IPS-15b (cell line): ENCODE results near the gene DDX10.

Experiments used
- H3K27me3 ChIP-seq: one replicate; pipeline ENCODE4 v1.6.1; 2013; ENCODE audit warnings: low read length; ENCODE audit not compliant: control insufficient read depth, insufficient read depth
- H3K36me3 ChIP-seq: one replicate; pipeline ENCODE4 v1.6.1; 2013; ENCODE audit warnings: low read length; ENCODE audit not compliant: control insufficient read depth, insufficient read depth
- H3K4me1 ChIP-seq: one replicate; pipeline ENCODE4 v1.6.1; 2013; ENCODE audit warnings: mild to moderate bottlenecking, low read length; ENCODE audit not compliant: control insufficient read depth, insufficient read depth
- H3K4me3 ChIP-seq: one replicate; pipeline ENCODE4 v1.5.1; 2013; ENCODE audit warnings: low read depth, low read length
- H3K9ac ChIP-seq: one replicate; pipeline ENCODE4 v1.6.1; 2013; ENCODE audit warnings: low read depth, mild to moderate bottlenecking, low read length
- H3K9me3 ChIP-seq: one replicate; pipeline ENCODE4 v1.6.1; 2013; ENCODE audit warnings: mild to moderate bottlenecking, low read length; ENCODE audit not compliant: control insufficient read depth, insufficient read depth

Gene DDX10

DNA sequence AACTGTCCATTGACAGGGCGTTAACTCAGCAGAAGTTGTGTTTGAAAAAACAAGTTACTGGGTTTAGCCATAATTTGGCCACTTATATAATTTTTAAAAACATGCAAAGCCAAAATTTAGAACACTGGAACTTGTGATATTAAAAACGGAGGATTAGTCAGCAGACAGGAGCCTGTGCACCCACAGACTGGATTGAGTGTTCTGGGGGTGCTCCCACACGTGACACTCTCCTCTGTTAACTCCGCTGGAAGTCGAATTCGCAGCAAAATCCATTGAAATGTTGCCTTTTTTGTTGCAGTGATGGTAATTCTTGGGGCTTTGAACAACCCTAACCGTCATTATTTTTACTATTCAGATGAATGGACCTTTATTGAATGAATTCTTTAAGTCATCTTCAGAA is 269.8 kb downstream of the DDX10 start:
- Histone ChIP-seq H3K4me1 (peaks cover 8% of the 10 kb centered on the region), H3K4me3 (no peak overlapping the region), H3K9me3 (no peaks in the 10 kb centered on the region), H3K27me3 (no peaks in the 10 kb centered on the region), H3K9ac (no peak overlapping the region), H3K36me3 (no peaks in the 10 kb centered on the region)

DNA sequence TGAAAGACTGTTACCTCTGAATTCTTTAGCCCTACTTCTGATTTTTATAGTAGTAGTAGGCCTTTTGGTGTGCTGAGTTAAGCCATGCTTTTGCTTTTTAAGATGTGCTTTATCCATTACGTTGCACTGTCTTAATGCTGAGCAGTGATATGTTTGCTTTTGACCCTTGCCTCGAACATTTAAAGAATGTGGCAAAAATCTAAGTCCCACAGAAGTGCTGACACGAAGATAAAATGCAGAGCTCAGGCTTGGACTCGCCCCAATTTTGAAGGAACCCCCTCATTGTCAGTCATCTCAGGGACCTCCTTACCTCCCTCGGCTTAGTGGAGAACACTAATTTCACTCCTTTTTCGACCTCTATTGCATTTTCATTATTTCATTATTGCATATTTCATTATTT is 272.9 kb downstream of the DDX10 start:
- Histone ChIP-seq H3K27me3 (no peaks in the 10 kb centered on the region), H3K4me1 (peaks cover 8% of the 10 kb centered on the region), H3K4me3 (no peak overlapping the region), H3K9me3 (no peaks in the 10 kb centered on the region), H3K36me3 (no peaks in the 10 kb centered on the region), H3K9ac (no peak overlapping the region)

DNA sequence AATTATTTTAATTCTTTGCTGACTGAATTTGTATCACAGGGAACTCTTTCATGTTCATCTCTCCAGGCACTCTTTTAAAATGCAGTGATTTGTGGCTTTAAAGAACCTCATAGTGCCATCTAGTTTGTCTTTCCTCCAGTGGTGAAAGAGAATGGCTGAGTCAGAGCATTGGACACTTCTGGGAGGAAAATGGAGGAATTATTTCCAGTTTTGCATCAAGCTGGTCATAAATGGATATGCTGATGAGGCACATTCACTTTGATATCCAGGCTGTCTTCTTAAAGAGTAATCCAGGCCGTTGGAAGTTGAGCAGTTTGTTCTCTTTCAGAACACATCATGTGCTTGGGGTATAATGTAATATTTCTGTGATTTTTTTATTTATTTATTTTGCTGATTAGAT is 273.7 kb downstream of the DDX10 start:
- Histone ChIP-seq H3K4me3 (no peak overlapping the region), H3K27me3 (no peaks in the 10 kb centered on the region), H3K36me3 (no peaks in the 10 kb centered on the region), H3K4me1 (peaks cover 8% of the 10 kb centered on the region), H3K9ac (no peak overlapping the region), H3K9me3 (no peaks in the 10 kb centered on the region)

DNA sequence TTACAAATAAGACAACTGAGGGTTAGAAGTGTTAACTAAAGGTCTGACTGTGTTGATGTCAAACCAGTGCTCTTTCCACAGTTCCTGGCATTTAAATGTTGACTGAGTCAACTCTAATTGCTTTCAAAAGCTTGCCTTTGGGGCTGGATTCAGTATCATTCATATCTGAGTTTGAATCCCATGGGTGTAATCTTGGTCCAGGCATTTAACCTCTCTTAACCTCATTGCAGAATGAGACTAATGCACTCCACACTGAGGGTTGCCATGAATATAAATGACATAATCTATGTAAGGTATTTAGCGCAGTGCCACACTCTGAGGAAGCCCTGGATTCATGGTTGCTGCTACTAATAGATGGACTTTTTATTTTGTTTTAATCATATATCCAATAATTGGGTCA is 274.3 kb downstream of the DDX10 start:
- Histone ChIP-seq H3K36me3 (no peaks in the 10 kb centered on the region), H3K9me3 (no peaks in the 10 kb centered on the region), H3K9ac (no peak overlapping the region), H3K4me3 (no peak overlapping the region), H3K4me1 (peaks cover 4% of the 10 kb centered on the region), H3K27me3 (no peaks in the 10 kb centered on the region)

DNA sequence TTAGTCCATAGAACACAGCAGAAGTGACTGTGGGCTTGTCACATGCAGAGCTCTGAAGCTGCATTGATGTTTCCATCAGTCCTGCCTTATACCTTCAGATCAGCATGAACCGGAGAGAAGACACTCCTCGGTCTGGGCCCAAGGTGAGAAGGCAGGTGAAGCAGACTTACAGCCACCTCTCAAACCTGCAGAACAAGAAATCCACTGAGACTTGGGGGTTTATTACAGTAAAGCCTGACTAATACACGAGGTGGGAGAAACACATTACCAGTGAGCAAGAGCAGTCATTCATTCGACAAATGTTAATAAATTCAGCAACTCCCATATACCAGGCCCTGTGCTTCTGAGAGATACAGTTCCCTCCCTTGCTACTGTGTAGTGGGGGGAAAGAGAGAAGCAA is 279.0 kb downstream of the DDX10 start:
- no peaks in the 10 kb centered on the region for H3K27me3 ChIP-seq
- no peaks in the 10 kb centered on the region for H3K36me3 ChIP-seq
- no peaks in the 10 kb centered on the region for H3K4me1 ChIP-seq
- no peaks in the 10 kb centered on the region for H3K9me3 ChIP-seq
- H3K9ac ChIP-seq: no peak overlapping the region
- H3K4me3 ChIP-seq: no peak overlapping the region

DNA sequence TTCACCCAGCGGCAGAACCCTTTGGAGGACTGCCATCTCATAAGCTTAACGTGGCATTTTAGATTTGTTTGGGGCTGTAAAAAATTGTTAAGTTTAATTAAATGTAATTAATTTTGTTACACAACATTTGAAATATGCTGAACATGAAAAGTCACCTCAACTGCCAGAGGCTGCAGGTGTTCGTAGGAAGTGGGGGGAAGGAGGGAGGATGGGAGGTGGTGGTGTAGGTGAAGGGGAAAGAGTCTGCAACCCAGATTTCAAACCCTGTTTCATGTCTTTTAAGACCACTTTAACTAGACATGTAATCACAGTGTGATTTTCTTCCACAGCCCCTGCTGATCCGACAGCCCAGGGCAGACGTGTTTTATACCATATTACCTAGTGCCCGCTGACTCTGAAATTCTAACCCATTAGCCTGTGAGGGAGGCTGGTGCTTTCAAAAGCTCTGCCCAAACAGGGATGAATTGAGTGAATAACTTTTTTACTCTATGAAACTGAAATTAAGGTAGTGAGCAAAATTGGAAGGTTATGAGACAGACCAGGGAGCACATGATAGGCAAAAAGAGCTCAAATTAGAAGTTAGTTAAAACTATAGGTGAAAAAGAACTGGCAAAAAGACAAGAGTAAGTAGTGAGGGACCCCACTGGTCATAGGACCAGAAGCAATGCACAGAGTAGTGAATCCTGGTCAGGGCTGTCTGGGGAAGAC is 279.8 kb downstream of the DDX10 start:
- Histone ChIP-seq H3K36me3 (no peaks in the 10 kb centered on the region), H3K27me3 (no peaks in the 10 kb centered on the region), H3K9me3 (no peaks in the 10 kb centered on the region), H3K9ac (no peak overlapping the region), H3K4me1 (no peaks in the 10 kb centered on the region), H3K4me3 (no peak overlapping the region)

DNA sequence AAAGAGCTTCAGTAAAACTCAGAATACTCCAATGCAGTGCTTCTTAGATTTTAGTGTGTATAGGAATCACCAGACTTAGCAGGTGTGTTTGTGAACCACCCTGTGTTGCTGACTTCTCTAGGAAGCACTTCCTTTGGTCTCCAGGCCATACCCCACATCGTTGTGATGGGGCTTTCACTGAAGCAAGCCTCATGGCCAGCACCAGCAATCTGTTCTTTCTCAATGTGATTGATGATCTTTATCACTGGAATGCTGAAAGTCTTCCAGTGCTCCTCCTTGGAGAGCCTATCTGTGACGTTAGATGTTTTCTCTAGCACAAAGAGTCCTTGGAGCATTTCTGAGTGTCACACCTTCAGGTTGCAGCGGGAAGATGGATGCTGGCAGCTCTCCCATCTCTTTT is 280.5 kb downstream of the DDX10 start:
- Histone ChIP-seq H3K9ac (no peak overlapping the region), H3K36me3 (no peaks in the 10 kb centered on the region)

DNA sequence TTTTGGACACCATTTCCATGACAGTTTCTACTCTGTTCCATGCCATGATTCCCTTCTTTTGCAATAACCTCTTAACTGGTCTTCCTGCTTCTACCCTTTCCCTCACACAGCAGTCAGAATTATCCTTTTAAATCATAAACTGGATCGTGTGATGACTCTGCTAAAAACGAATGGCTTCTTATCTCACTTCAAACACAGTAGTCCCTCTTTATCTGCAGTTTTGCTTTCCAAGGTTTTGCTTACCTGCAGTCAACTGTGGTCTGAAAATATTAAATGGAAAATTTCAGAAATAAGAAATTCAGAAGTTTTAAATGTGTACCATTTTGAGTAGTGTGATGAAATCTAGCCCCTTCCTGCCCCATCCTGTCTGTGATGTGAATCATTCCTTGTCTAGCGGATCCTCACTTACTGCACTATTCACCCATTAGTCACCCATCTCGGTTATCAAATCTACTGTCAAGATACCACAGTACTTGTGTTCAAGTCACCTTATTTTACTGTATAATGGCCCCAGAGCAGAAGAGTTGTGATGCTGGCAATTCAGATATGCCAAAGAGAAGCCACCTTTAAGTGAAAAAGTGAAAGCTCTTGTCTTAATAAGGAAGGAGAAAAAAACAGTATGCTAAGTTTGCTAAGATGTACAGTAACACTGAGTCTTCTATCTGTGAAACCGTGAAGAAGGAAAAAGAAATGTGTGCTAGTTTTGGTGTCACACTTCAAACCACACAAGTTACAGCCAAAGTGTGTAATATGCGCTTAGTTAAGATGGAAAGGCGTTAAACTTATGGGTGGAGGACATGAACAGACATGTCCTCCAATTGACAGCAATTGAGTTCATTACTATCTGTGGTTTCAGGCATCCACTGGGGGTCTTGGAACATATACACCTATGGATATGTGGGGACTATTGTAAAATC is 283.0 kb downstream of the DDX10 start:
- Histone ChIP-seq H3K27me3 (no peaks in the 10 kb centered on the region), H3K9me3 (no peaks in the 10 kb centered on the region), H3K9ac (no peak overlapping the region), H3K36me3 (no peaks in the 10 kb centered on the region), H3K4me1 (no peaks in the 10 kb centered on the region), H3K4me3 (no peak overlapping the region)

More for the DNA sequence above, 280.5 kb downstream of the DDX10 start:
- Histone ChIP-seq H3K9me3 (no peaks in the 10 kb centered on the region), H3K4me1 (no peaks in the 10 kb centered on the region), H3K27me3 (no peaks in the 10 kb centered on the region), H3K4me3 (no peak overlapping the region)

DNA sequence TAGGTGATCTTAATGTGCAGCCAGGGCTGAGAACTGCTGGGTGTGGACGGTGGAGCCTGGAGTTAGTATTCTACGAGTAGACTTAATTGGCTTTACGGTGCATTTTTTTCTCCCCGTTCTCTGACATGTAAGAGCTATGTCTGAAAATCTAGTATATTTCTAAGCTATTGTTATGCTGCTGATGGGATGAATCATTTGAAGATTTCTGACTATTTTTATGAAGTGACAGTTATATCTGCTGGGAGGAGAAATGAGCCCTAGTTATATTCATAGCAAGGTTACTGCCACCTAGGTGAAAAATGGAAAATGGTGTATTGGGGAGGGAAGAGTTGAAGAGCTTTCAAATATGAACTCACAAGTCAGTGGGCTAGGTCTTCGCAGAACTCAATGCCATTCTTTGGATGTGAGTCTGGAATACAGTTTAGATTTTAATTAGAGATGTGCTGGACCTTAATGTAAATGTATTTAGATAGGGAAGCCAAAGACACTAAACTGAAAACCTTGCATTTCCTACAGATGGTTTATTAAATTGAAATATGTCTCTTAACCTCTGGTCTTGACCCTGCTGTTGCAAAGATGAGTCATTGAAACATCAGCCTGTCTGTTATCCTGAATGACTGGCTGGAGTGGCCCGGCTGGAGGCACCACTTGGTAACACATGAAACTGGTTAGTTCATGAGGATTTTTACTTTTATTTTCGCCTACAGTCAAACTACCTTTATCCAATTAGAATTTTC is 293.7 kb downstream of the DDX10 start:
- Histone ChIP-seq H3K4me1 (no peaks in the 10 kb centered on the region), H3K9ac (no peak overlapping the region), H3K36me3 (no peaks in the 10 kb centered on the region), H3K4me3 (no peak overlapping the region), H3K9me3 (no peaks in the 10 kb centered on the region), H3K27me3 (no peaks in the 10 kb centered on the region)

DNA sequence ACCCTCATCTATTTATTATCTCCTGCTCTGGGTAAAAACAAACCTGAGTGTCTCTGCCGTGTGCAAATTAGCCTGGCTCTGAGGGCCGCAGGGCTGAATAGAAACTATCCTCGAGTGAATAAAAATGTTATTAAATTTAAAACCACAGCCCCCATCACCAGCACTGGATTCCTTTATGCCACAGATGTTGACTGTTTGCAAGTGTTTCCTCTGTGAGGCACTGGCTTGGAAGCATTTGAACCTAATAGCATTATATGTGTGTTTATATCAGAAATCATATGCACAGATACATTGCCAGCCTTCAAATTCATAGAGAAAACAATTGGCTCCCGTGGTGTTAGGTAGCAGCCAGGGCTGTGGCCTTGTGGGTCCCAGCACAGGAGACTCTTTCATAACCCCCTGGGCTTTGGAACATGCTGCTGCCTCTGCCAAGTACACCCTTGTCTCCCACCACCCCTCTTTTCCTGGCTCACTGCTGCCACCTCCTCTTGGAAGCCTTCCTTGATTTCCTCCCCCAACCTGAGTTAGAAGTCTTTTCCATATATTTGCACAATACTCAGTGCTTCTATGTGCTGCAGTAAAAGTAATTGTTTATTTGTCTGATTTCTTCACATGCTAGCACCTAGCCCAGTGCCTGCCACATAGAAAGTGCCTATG is 294.4 kb downstream of the DDX10 start:
- no peak overlapping the region for H3K4me3 ChIP-seq
- no peaks in the 10 kb centered on the region for H3K9me3 ChIP-seq
- H3K27me3 ChIP-seq: no peaks in the 10 kb centered on the region
- no peak overlapping the region for H3K9ac ChIP-seq
- H3K4me1 ChIP-seq: no peaks in the 10 kb centered on the region
- H3K36me3 ChIP-seq: no peaks in the 10 kb centered on the region

DNA sequence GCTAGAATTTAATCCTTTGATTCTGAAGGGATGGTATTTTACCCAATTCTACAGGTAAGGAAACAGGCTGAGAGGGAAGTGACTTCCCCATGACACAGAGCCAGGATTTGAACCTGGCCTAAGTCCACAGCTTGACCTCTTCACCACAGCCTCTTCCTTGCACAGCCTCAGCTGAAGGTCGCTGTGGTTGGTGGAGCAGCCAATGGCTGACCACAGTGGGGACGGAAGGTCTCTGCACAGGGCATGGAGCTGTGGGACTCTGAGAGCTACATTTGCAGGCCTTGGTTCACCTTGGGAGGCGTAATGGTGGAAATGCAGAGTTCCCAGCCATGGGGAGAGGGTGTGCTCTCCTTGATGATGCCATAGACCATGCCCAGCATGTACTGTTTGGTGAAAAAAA is 295.0 kb downstream of the DDX10 start:
- Histone ChIP-seq H3K4me3 (no peak overlapping the region), H3K9me3 (no peaks in the 10 kb centered on the region), H3K27me3 (no peaks in the 10 kb centered on the region), H3K36me3 (no peaks in the 10 kb centered on the region), H3K4me1 (no peaks in the 10 kb centered on the region), H3K9ac (no peak overlapping the region)
